Activated gamma-delta T cell treated with Interleukin-2 at 50 U/mL for 16 hours (primary cell): ENCODE data around the gene LARP7.
"Not testable (repeated sequence)": the region's sequence is repeated elsewhere in the genome, so short reads cannot be mapped to it uniquely, and the experiment has no call there.

Source experiments
- DNase-seq: peaks from one replicate; pipeline ENCODE4 v3.0.0-alpha.2; 2020

The LARP7 gene

DNA sequence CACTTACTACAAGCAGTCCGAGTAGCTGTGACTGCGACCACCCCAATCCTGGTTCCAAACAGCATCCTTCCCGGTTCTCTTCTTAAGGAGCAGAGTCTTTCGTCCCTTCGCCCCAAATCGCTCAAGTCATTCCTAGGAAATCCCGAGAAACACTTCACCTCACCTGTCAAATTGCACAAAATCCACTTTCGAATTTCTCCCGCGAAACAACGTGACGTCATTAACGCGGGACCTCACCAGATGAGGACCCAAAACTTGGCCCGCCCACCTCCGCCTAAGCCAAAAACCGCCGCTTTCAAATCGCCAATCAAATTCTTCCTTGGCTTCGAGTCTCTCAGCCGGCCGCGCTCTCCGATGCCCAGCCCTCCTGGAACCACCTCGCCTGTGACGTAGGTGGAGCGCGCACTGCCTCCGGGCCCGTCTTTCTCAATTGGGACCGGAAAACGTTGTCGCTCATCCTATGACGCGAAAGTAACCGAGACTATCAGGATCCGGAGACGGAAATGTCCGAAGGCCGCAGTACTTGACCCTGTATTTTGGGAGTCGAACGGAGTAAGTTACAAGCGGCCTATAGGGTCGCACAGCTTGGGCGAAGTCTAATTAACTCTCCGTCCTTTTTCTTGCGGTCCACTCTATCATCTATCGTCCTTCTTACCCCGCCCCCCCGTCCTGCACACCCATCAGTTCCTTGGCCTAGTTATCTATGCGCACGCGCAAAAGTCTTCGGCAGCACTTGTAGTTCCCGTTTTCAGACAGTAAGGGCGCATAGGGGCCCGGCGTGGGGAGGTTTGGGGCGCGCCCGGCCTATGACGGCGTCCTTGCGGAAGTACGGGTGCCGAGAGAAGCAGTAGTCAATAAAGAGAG is at the start of gene LARP7, which contains the start of gene ZGRF1:
LARP7 (plus strand) TSS at position 456 of the 864 bp plus-strand sequence. CDS start 7,527 bp downstream, outside the sequence.
ZGRF1 (minus strand) TSS at position 222 of the 864 bp plus-strand sequence. CDS start 3,733 bp downstream, outside the sequence.
- peak; percentile 96 for DNase-seq

DNA sequence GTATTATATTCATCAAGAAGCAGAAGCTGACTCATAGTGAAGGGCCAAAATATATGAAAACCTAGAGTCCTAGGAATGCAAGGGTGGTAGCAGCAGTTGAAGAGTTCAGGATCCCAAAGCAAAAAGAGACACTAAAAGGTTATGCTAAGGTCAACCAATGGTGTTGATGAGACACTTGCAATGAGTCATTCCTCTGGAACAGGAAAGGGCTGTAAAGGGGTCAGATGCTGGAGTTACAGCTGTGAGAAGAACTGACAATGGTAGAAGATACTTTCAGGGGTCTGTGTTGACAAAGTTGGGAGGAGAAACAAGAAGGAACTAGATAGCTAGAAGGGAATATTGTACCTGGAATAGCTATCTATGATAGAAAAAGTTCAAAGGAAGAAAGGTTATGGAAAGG is 47.7 kb upstream of the LARP7 start:
- no peak for DNase-seq

DNA sequence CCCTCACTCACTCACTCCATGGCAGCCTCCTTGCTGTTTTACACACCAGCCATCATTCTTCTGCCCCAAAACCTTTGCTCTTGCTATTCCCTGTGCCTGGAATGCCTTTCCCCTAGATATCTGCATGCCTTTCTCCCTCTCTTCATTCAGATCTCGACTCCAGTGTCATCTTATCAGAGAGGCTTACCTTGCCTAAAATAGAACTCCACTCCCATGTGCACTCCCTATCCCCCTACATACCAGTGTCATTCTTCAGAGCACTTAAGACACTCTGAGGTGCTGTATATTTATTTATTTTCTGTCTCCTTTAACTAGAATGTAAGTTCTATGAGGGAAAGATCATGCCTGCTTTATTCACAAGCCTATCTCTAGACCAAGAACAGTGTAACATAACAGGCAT is 45.4 kb upstream of the LARP7 start:
- DNase-seq = no peak

DNA sequence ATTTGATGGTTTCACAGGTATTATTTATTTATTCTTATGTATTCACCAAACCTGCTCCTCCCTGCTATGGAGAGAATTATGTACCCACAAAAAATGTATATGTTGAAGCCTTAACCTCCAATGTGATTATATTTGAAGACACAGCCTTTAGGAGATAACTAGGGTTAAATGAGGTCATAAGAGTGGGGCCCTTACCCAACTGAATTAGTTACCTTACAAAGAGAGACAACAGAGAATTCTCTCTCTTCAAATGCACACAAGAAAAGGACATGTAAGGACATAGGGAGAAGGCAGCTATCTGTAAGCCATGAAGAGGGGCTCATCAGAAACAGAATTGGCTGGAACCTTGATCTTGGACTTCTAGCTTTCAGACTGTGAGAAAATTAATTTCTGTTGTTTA is 44.2 kb upstream of the LARP7 start:
- DNase-seq = no peak

DNA sequence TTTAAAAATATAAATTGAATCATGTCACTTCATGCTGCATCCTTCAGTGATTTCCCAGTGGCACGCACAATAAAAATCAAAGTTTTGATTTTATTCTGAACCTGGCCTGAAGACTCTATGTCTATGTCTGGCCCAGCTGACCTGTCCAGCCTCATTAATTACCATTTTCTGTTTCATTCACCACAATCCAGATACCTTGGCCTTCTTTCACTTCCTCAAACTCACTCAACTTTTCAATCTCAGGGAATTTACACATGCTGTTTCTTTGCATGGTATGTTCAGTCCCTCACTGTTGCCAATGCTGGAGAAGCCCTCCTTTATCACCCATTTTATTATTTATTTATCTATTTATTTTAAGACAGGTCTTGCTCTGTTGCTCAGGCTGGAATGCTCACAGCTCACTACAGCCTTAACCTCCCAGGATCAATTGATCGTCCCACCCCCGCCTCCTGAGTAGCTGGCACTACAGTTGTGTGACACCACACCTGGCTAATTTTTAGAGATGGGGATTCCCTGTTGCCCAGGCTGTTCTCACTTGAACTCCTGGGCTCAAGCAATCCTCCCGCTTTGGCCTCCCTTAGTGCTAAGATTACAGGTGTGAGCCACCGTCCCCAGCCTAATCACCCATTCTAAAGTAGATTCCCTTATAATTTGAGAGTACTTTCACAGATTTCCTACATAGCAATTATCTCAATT is 43.4 kb upstream of the LARP7 start:
- no peak for DNase-seq

DNA sequence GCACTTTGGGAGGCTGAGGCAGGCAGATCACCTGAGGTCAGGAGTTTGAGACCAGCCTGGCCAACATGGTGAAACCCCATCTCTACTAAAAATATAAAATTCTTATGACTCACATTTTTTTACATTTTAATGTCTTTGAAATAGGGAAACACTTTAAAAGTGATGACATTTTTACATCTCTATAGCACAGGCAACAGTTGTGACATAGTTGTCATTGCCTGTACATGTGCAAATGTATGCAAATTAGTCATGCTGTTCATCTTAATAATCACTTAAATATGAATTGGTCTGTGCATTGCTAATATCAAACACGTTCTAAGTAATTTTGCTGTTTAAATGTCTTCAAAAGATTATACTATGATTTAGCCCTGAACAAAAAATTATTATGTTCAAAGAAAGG is 42.0 kb upstream of the LARP7 start:
- no peak for DNase-seq

DNA sequence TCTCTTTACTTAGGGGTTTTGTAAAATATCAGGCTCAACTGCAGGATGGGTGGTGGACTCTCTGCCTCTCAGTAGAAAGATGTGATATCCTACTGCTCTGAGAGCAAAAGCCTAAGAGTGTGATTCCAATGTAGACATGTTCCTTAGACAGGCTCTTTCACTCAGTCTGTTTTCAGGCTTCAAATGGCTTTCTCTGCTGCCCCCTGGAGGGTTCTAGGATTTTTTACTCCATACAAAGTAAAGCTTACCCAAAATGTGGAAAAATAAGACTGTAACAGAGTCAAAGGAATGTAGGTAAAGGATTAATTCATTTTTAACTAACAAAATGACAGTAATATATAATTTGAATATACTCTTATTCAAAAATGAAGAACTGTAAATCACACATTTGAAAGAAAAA is 32.4 kb upstream of the LARP7 start:
- peak; percentile 21 for DNase-seq

DNA sequence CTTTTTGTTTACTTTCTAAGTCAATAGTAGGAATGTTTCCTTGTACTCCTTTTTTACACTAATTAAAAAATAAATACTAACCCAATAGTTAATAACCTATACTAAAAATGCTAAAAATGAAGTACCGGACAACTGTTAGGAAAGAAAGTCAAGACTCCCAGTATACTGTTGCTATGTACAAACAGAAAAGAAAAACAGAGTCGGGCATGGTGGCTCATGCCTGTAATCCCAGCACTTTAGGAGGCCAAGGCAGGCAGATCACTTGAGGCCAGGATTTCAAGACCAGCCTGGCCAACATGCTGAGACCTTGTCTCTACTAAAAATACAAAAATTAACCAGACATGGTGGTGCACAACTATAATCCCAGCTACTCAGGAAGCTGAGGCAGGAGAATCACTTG is 24.1 kb upstream of the LARP7 start:
- not testable (repeated sequence) for DNase-seq

DNA sequence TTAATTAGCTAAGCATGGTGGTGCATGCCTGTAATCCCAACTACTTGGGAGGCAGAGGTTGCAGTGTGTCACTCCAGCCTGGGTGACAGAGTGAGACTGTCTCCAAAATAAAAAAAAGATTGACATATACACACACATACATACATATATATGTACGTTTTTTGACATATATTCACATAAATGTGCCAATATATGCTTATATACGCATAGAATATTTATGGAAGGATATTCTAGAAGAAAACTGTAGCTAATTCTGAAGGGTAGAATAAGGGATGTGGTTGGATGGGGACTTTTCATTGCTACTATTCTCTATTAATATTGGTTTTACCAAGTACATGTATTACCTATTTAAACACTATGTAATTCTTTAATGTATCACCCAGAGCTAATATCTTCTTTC is 20.0 kb upstream of the LARP7 start:
- no peak for DNase-seq

DNA sequence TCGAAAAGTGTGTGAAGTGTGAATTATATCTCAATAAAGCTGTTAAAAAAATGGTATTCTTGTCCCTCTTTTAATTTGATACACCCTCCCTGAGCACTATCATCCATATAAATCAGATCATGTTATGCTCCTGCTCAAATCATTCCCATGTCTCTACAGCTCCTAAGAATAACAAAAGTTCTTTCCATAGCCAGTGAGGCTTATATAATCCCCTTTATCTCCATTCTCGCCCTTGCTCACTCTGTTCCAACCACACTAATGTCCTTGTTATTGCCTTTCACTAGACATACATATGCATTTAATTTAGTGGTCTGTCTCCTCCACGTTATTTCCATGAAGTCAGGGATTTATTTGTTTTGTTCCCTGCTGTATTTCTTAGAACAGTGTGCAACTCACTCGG is 10.7 kb upstream of the LARP7 start:
- DNase-seq = no peak

DNA sequence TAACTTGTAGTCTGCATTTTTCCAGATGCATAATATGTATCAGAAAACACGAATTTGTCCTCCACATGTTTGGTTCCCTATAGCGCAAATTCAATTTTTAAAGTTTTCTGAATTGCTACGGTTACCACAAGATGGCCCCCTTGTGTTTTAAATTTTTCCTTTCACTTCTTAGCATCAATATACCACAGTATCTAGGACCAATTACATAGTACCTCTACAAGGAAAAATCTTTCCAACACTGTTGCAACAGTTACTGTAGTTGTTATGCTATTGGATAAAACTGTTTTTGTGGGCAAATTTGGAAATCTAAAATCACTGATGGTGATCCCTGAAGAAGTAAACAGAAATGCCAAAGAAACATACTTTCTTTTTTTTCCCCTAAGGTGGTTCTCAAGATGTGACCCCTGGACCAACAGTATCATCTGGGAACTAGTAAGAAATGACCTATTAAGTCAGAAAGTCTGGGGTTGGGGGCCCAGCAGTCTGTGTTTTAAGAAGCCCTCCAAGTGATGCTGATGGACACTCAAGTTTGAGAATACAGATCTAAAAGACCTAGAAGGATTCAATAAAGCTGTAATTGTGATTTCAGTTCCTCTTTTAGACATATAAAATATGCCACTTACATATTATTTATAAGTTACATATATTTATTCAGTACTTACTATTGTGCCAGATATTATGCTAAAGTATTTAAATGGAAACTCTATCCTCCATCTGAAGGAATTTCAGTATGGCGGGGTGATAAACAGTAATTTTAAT is 3.3 kb upstream of the LARP7 start:
- DNase-seq = no peak

DNA sequence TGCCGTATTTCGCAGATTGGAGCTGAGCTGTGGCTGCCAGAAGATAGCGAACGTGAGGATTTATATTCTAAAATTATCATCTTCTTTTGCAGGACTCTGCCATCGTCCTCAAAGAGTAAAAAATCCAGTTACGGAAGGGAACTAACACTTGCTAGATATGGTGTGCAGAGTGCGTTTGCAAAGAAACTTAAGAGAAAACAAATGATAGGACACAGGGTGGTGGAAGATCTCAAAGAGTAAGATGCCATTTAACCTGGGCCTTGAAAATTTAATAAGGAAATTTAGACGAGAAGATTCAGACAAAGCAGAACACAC is 566 bp downstream of the LARP7 start:
- no peak for DNase-seq

DNA sequence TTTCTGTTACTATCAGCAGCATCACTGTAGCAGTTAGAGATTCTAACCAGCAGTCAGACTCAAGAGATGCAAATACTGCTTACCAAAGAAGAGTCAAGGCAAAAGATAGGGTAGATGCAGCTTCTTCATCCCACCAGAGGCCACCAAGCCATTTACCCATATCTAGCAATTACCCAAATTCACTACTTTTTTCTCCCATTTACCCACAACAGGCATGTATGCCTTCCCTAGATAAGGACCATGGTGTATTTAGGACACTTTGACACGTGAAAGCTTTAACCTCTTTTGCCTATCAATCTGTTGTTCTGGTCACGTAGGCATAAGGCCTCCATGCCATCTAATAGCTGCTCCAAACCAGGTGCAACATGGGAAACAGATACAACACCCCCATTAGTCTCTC is 5.6 kb downstream of the LARP7 start:
- DNase-seq = no peak

DNA sequence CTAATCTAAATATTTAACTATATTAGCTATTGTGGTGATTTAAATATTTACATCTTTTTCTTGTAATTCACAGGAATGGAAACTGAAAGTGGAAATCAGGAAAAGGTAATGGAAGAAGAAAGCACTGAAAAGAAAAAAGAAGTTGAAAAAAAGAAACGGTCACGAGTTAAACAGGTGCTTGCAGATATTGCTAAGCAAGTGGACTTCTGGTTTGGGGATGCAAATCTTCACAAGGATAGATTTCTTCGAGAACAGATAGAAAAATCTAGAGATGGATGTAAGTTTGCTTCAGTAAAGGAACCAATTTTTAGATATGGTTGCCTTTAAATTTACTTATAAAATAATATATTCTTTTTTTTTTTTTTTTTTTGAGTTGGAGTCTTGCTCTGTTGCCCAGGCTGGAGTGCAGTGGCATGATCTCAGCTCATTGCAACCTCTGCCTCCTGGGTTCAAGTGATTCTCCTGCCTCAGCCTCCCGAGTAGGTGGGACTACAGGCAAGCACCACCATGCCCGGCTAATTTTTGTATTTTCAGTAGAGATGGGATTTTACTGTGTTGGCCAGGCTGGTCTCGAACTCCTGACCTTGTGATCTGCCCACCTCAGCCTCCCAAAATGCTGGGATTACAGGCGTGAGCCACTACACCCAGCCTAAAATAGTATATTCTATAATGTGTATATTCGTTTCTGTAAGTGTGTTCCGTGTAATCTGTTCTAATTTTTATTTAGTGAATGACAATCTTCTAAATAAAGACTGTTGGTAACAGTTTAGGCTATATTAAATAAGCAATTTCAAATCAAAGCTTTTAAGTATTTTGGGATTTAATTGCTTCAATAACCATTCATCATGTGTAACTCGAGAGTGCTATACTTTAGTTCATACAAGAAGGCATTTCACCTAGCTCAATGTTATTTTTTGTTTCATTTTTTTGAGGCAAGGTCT is 7.9 kb downstream of the LARP7 start:
- DNase-seq = not testable (repeated sequence)

DNA sequence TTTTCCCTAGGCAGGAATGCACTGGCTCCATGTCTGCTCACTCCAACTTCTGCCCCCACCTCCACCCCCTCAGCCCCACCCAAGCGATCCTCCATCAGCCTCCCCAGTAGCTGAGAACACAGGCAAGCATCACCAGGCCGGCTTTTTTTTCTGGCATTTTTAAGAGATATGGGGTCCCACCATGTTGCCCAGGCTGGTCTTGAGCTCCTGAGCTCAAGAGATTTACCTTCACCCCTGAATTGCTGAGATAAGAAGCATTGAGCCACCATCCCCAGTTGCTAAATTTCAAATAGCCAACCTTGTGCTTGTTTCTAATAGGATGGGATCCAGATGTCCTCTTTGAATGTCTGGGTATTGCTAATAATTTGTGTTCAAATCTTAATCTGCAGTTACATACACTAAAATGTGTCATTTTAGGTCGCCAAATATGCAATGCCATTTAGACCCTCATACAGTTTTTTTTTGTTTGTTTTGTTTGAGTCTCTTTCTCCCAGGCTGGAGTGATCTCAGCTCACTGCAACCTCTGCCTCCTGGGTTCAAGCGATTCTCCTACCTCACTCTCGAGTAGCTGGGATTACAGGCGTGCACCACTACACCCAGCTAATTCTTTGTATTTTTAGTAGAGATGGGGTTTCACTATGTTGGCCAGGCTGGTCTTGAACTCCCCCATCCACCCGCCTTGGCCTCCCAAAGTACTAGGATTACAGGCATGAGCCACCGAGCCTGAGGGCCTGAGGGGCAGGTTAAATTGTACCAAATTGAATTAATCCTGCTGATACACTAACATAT is 8.8 kb downstream of the LARP7 start:
- no peak for DNase-seq

DNA sequence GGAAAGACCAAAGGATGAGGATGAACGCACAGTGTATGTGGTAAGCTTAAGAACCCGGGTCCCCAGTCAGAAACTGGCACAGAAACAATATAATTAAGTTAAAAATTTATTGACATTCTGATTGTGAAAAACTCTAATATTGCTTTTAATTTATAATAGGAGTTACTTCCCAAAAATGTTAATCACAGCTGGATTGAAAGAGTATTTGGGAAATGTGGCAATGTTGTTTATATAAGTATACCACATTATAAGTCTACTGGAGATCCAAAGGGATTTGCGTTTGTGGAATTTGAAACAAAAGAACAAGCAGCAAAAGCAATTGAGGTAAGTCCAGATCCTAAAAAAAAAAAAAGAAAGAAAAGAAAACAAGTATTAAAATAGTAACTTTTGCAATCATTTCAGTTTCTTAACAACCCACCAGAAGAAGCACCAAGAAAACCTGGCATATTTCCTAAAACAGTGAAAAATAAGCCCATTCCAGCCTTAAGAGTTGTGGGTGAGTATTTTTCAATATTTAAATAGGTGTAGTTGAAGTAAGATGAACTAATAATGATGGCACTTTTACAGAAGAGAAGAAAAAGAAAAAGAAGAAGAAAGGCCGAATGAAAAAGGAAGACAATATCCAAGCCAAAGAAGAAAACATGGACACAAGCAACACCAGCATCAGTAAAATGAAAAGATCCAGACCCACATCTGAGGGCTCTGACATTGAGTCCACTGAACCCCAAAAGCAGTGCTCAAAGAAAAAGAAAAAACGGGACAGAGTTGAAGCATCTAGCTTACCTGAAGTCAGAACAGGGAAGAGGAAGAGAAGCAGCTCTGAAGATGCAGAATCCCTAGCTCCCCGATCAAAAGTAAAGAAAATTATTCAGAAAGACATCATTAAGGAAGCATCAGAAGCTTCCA is 9.9 kb downstream of the LARP7 start:
- no peak for DNase-seq

DNA sequence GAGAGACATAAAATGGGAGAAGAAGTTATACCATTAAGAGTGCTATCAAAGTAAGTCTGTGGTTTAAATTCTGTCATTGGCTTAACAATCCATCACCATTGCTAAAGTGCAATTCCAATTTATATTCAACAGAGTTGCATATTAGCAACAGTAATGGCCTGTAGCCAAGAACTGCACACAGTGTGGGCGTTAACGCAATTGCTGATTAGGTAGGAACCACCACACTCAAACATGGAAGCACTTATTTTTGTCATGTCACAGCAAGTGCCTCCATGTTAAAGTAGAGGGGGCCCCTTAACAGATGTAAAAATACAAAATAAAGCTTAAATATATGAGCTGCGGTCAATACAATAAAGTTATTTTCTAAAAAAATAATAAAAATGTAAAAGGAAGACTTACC is 10.8 kb downstream of the LARP7 start:
- DNase-seq = no peak

DNA sequence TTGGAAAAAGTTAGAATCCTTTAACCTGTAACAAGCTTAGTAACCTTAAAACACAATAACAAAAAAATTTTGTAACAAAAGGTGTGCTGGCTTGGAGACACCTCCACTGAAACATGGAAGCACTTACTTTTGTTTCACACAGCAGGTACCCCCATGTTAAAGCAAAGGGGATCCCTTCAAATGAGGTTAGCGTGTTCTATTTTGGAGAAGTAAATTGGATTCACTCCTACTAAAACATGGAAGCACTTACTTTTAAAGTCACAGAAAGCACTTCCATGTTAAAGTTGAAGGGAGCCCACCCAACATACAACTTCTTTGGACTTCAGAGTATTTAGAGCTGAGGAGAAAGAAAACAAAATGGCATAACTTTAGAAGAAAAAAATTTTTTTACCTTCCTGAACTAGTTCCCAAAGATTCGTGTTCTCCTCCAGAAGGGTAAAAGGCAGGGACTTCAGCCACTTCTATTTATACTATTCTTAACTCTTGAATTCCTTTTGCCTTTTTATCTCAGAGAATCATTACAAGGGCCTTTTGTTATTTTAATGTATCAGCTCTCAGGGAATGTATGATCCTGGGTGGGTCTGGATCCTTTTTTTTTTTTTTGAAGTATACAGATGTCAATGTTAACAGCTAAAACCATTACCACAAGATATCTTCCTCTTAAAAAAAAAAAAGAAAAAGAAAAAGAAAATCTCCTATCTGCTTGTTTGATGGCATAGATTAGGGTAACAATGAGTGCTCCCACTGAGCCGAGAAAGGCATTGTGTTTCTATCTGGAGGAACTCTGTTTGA is 11.5 kb downstream of the LARP7 start:
- no peak for DNase-seq

DNA sequence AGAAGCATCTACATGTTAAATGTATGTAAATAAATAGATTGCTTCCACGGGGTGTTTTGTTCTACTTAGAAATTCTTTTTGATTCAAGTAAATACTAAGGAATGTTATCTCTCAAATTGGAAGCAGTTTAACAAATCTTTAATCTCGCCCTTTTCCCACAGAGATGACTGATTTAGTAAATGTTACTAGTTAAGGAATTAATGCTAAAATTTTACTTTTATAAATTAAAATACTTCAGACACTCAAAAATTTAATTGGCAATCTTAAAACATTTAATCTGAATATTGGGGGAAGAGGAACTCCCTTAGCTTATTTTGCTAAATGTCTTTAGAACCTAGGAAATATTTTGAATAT is 12.1 kb downstream of the LARP7 start:
- no peak for DNase-seq

DNA sequence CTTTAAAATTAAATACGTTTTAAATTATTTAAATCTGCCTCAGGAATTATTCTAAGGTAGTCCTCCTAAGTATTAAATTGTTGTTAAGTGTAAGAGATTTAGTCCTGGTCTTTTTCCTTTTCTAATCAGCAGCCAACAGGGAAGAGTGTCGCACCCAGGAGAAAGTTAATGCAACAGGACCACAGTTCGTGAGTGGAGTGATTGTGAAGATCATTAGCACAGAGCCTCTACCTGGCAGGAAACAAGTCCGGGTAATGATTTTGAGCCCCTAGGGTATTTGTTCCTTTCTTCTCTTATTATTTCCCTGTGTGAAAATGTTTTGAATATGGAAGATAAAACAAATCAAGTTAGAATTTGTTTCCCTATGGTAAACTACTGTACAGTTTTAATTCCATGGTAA is 13.4 kb downstream of the LARP7 start:
- no peak for DNase-seq
